GM18909 (cell line): Measurements from ENCODE around the gene ZNF660.

Experiments
- ATAC-seq: cut with Tn5 transposase; IDR thresholded peaks from one replicate; pipeline ENCODE4 v1.9.1; 2021; ENCODE audit warnings: mild to moderate bottlenecking; ENCODE audit not compliant: unreplicated experiment, poor library complexity

ZNF660 gene

GRCh38 chr3:44624749-44625480 is 40.2 kb downstream of the ZNF660 start, which contains the start of gene ZNF197:
TSS of gene ZNF197 (plus strand) at chr3:44625036. CDS start at chr3:44629155, 4,119 bp downstream.
- ATAC-seq: peak; percentile 94

GRCh38 chr3:44628716-44629115 is 44.0 kb downstream of the ZNF660 start:
- no peak for ATAC-seq

- ATAC-seq: no peak
Measured at GRCh38 chr3:44632193-44632592, 47.4 kb downstream of the ZNF660 start.

GRCh38 chr3:44642337-44642736 is 57.6 kb downstream of the ZNF660 start:
- no peak for ATAC-seq

GRCh38 chr3:44643024-44643423 is 58.3 kb downstream of the ZNF660 start:
- ATAC-seq: no peak

GRCh38 chr3:44647771-44648170 is 63.0 kb downstream of the ZNF660 start:
- no peak for ATAC-seq

GRCh38 chr3:44648564-44649229 is 63.9 kb downstream of the ZNF660 start, which contains the start of gene ZNF35:
TSS of gene ZNF35 (plus strand) at chr3:44648732. CDS start at chr3:44651068, 2,336 bp downstream.
- ATAC-seq: peak; percentile 93
